Panc1 (cell line): ENCODE measurements around the gene GSTO2. TPM values are rescaled to one million over a fixed set of nuclear protein-coding genes. Genes with fewer than 3 reads are reported as not detected.

Experiments
- ATAC-seq: fragments of 200-7000 bp; cut with Tn5 transposase; 2 replicates; pipeline ENCODE4 v1.9.1; 2020; ENCODE audit warnings: mild to moderate bottlenecking, moderate library complexity
- BruUV-seq: library from RNA; stranded (reverse); fragments of 400-500 nt; replicated peaks from 2 replicates; lab custom pipeline; 2021; lab: Mats Ljungman, UMichigan
- CTCF ChIA-PET: fragments of 300-600 bp; sonication (Branson Sonifier 250); formaldehyde crosslinking; loops from one replicate; lab custom pipeline; 2022; ENCODE audit warnings: antibody characterized with exemption; lab: Charles Lee
- POLR2A ChIA-PET: fragments of 300-600 bp; sonication (Branson Sonifier 250); formaldehyde crosslinking; loops from one replicate; lab custom pipeline; 2022; ENCODE audit warnings: antibody characterized with exemption; lab: Charles Lee
- DNase-seq: peaks from one replicate; pipeline ENCODE4 v3.0.0-alpha.2; 2010; ENCODE audit warnings: low read depth, low spot score
- H3K27ac ChIP-seq: 2 replicates; pipeline ENCODE4 v1.5.1; 2011; ENCODE audit warnings: mild to moderate bottlenecking, low read length, inconsistent platforms
- H3K27me3 ChIP-seq: fragments of 200-500 bp; sonication (Bioruptor generic); 2 replicates; pipeline ENCODE4 v1.6.0; 2014; ENCODE audit warnings: low read length, inconsistent platforms; ENCODE audit not compliant: control insufficient read depth, insufficient read depth
- H3K36me3 ChIP-seq: fragments of 200-500 bp; sonication (Bioruptor generic); 2 replicates; pipeline ENCODE4 v1.5.1; 2014; ENCODE audit warnings: inconsistent platforms, mild to moderate bottlenecking, low read length, moderate library complexity; ENCODE audit not compliant: control insufficient read depth, insufficient read depth
- H3K4me1 ChIP-seq: 2 replicates; pipeline ENCODE4 v1.5.1; 2011; ENCODE audit warnings: inconsistent platforms, mild to moderate bottlenecking, low read length, moderate library complexity; ENCODE audit not compliant: control insufficient read depth, insufficient read depth
- H3K4me3 ChIP-seq, 2 experiments: 2 replicates each; pipeline ENCODE4 v1.5.1; 2011 to 2012; ENCODE audit warnings: low read depth in 2 of 2, low read length in 2 of 2, mild to moderate bottlenecking in 2 of 2, inconsistent platforms in 1 of 2, moderate library complexity in 1 of 2
- H3K9me3 ChIP-seq: fragments of 200-500 bp; sonication (Bioruptor generic); 2 replicates; pipeline ENCODE4 v1.5.1; 2014; ENCODE audit warnings: low read depth, mild to moderate bottlenecking, inconsistent platforms, low read length, moderate library complexity; ENCODE audit not compliant: control insufficient read depth, insufficient read depth
- CTCF ChIP-seq: fragments of 450-650 bp; IDR thresholded peaks from 2 replicates; pipeline ENCODE4 v1.5.1; 2017; ENCODE audit warnings: mild to moderate bottlenecking
- POLR2AphosphoS5 ChIP-seq: IDR thresholded peaks from 2 replicates; pipeline ENCODE4 v1.6.1; 2012; ENCODE audit warnings: mild to moderate bottlenecking, low read depth, low read length, moderate library complexity
- REST ChIP-seq, 2 experiments: IDR thresholded peaks; 2 replicates each; pipeline ENCODE4 v1.6.1; 2011 to 2012; ENCODE audit warnings: low read depth in 2 of 2, control low read depth in 1 of 2, low read length in 1 of 2, mild to moderate bottlenecking in 1 of 2, moderate library complexity in 1 of 2; ENCODE audit not compliant: insufficient read depth in 1 of 2
- SIN3A ChIP-seq: IDR thresholded peaks from 2 replicates; pipeline ENCODE4 v1.6.1; 2012; ENCODE audit warnings: low read depth, mild to moderate bottlenecking, low read length, moderate library complexity, borderline replicate concordance; ENCODE audit not compliant: insufficient read depth
- TCF7L2 ChIP-seq: IDR thresholded peaks from 2 replicates; pipeline ENCODE4 v1.6.1; 2011; ENCODE audit warnings: mild to moderate bottlenecking, low read depth, low read length, inconsistent platforms
- in situ Hi-C: cut with HindIII; loops from 2 replicates; pipeline ENCODE4 v1.10.0; 2016; ENCODE audit warnings: low sequenced_read_pairs, low pct_unique_long_range_greater_than_20kb
- intact Hi-C: fragments of 100-400 bp; cut with micrococcal nuclease; formaldehyde crosslinking; loops from one replicate; pipeline ENCODE4 v1.10.0; 2022; ENCODE audit not compliant: unreplicated experiment
- total RNA-seq: library from RNA; stranded (reverse); gene quantifications from one replicate; pipeline ENCODE4 v1.2.1, GENCODE V29; 2021; ENCODE audit not compliant: unreplicated experiment

The GSTO2 gene
- total RNA-seq, 1 experiment from 2014 or later: 28.5 TPM

- POLR2A ChIA-PET: no interaction called here
- Histone ChIP-seq H3K4me3 (no peak overlapping the region), H3K27ac (no peak overlapping the region), H3K27me3 (peaks cover 9% of the 10 kb centered on the region; the same call in 1 of the 2 replicates), H3K4me1 (no peaks in the 10 kb centered on the region), H3K36me3 (no peaks in the 10 kb centered on the region), H3K9me3 (no peaks in the 10 kb centered on the region)
- TF ChIP-seq POLR2AphosphoS5: no peak
- TF ChIP-seq REST (IDR thresholded peaks at IDR 0.05; ENCODE audit: insufficient read depth in 1 of 2, low read depth in 2 of 2, low read length in 1 of 2): no peak
- no peak for TF ChIP-seq SIN3A
- no peak for TF ChIP-seq TCF7L2
- TF ChIP-seq CTCF: no peak
- DNase-seq (no peak), ATAC-seq (no peak)
- intact Hi-C loops (no loop called here), in situ Hi-C loops (no loop called here)
- CTCF ChIA-PET: no interaction called here
- no TSS peak for BruUV-seq
Measured at GRCh38 chr10:104223304-104223703, 45.7 kb upstream of the GSTO2 start.

- intact Hi-C loops: no loop called here
- CTCF ChIA-PET: no interaction called here
- Histone ChIP-seq H3K36me3 (no peaks in the 10 kb centered on the region; the same call in 1 of the 2 replicates), H3K9me3 (peaks cover 5% of the 10 kb centered on the region; the same call in 1 of the 2 replicates), H3K4me1 (peaks cover 6% of the 10 kb centered on the region), H3K4me3 (no peak overlapping the region), H3K27me3 (peaks cover 6% of the 10 kb centered on the region; the same call in 1 of the 2 replicates), H3K27ac (no peak overlapping the region)
- ATAC-seq: no peak
- TF ChIP-seq TCF7L2 (no peak), CTCF (no peak), REST (IDR thresholded peaks at IDR 0.05; ENCODE audit: insufficient read depth in 1 of 2, low read depth in 2 of 2, low read length in 1 of 2) (no peak), POLR2AphosphoS5 (no peak), SIN3A (no peak)
- no peak for DNase-seq
- in situ Hi-C loops: no loop called here
- no TSS peak for BruUV-seq
- POLR2A ChIA-PET: no interaction called here
Measured at GRCh38 chr10:104230490-104230889, 38.5 kb upstream of the GSTO2 start.
